ENCODE results near the gene ALG14. TPM values are rescaled to one million over a fixed set of nuclear protein-coding genes. Genes with fewer than 3 reads are reported as not detected.

The ALG14 gene
- total and polyA plus RNA-seq, 12 donors: 1.1 to 4.6 (median 3.3) TPM

DNA sequence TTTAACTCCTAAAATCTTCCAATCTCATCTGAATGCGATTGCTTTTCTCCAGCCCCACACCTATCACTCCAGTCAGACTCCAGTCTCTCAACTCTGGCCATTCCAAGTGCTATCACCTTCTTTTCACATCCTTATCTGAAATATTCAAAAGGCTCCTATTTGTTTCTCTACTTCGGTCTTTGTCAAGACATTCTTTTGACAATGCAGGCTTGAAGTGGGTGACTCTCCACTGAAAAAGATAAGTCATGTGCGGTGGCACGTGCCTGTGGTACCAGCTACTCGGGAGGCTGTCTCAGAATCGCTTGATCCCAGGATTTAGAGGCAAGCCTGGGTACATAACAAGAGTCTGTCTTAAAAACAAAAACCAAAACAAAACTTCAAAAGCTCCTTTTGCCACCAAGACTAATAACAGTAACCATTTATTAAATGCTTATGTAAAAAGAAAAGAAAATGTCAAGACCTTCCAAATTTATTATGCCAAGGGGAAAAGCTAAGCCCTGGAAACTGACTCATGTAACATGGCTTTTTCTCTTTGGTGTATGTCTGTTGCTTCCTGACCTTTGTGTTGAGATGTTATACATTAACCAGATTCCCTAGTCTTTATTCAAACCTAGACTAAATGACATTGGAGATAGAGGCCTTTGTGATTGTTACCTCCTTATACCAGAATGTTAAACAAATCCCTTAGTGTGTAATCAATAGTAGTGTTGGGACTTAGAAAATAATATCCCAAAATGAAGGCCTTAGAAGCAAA lies 3.6 kb downstream of the ALG14 start:
- peaks cover 0 to 17% (median 10%) of the 10 kb centered on the region in 9 donors for H3K4me1 ChIP-seq
- WGBS, 2 donors: 77 to 81% methylated on average over 6 of the region's 6 CpGs
- no peak overlapping the region for H3K27ac ChIP-seq
- DNase-seq (no peak), ATAC-seq (no peak)
- intact Hi-C loops (cut with DNase I): no loop called here
- H3K27me3 ChIP-seq: no peaks in the 10 kb centered on the region
- no peaks in the 10 kb centered on the region for H3K9me3 ChIP-seq
- H3K36me3 ChIP-seq: peaks cover 0 to 25% (median 5%) of the 10 kb centered on the region in 9 donors
- TF ChIP-seq, protein P1, sequence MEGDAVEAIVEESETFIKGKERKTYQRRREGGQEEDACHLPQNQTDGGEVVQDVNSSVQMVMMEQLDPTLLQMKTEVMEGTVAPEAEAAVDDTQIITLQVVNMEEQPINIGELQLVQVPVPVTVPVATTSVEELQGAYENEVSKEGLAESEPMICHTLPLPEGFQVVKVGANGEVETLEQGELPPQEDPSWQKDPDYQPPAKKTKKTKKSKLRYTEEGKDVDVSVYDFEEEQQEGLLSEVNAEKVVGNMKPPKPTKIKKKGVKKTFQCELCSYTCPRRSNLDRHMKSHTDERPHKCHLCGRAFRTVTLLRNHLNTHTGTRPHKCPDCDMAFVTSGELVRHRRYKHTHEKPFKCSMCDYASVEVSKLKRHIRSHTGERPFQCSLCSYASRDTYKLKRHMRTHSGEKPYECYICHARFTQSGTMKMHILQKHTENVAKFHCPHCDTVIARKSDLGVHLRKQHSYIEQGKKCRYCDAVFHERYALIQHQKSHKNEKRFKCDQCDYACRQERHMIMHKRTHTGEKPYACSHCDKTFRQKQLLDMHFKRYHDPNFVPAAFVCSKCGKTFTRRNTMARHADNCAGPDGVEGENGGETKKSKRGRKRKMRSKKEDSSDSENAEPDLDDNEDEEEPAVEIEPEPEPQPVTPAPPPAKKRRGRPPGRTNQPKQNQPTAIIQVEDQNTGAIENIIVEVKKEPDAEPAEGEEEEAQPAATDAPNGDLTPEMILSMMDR (IDR thresholded peaks at IDR 0.05): no peak
- no peak overlapping the region for H3K4me3 ChIP-seq

DNA sequence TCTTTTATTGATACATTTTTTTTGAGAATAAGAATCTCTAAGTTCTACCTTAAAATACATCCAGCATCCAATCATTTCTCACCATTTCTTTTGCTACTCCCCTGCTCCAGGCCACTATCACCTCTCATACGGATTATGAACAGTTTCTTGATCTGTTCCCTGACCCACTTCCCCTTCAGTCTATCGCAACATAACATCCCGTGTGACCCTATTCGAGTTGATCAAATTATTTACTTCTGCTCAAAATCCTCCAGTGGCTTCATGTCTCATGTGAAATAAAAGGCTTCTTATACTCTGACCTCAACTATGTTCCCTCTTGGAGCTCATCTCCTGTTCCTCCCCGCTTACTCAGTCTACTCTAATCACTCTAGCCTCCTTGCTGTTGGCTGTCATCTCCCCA lies 5.2 kb downstream of the ALG14 start:
- no peaks in the 10 kb centered on the region for H3K9me3 ChIP-seq
- intact Hi-C loops (cut with DNase I): no loop called here
- DNase-seq: no peak
- H3K27ac ChIP-seq: no peak overlapping the region
- peaks cover 0 to 40% (median 17%) of the 10 kb centered on the region in 9 donors for H3K36me3 ChIP-seq
- ATAC-seq: no peak
- H3K4me3 ChIP-seq: no peak overlapping the region
- H3K4me1 ChIP-seq: peaks cover 0 to 11% (median 7%) of the 10 kb centered on the region in 9 donors
- TF ChIP-seq, protein P1 (IDR thresholded peaks at IDR 0.05): no peak
- H3K27me3 ChIP-seq: no peaks in the 10 kb centered on the region
- WGBS, 2 donors: 80 to 88% methylated on average over 5 of the region's 5 CpGs

DNA sequence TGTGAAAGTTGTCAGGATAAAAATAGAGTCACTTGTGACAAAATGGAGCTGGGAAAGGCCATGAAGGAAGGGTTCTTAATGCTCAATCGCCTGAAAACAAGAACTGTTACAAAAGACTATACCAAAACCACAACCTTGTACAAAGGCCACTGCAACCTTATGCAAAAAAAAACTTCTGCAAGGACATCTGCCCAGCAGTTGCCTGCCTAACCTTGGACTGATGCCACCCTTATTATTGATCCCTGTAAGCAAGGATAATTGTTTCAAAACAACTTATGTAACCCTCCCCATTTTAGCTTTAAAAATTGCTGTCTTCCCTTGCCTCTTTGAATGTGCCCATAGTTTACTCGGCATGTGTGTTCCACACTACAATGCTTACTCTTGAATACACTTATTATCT lies 5.7 kb downstream of the ALG14 start:
- intact Hi-C loops (cut with DNase I): no loop called here
- no peak overlapping the region for H3K4me3 ChIP-seq
- DNase-seq: no peak
- H3K4me1 ChIP-seq: peaks cover 0 to 9% (median 6%) of the 10 kb centered on the region in 9 donors
- H3K9me3 ChIP-seq: no peaks in the 10 kb centered on the region
- no peak overlapping the region for H3K27ac ChIP-seq
- ATAC-seq: no peak
- TF ChIP-seq, protein P1 (IDR thresholded peaks at IDR 0.05): no peak
- H3K36me3 ChIP-seq: peaks cover 0 to 45% (median 17%) of the 10 kb centered on the region in 9 donors
- H3K27me3 ChIP-seq: no peaks in the 10 kb centered on the region
- WGBS, 2 donors: 83 to 87% methylated on average over 2 of the region's 2 CpGs

DNA sequence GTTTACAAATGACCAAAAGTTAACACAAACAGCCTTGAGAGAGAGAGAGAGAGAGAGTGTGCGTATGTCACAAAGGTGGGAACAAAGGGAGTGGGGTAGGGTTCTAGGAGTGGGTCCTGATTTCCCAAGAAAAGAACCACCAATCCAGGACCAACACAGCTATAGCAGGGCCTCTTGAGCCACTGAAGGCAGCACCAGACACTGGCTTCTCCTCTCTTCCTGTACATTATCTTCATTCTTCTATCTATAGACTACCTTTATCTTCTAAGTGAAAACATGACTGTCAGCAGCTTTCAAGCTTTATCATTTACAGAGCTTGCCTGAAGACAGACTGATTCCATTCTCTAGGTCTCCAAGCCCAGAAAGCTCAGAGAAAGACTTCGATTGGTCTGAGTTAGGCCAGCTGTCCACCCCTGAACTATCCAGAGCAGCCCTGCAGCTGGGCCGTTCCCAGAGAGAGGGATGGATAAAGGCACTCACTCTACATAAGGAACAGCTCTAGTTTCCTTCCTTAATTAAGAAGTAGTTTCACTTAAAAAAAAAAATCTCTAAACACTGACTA lies 11.2 kb downstream of the ALG14 start:
- no peak for DNase-seq
- H3K4me3 ChIP-seq: no peak overlapping the region
- WGBS, 2 donors: 54 to 56% methylated on average over 3 of the region's 3 CpGs
- H3K27ac ChIP-seq: no peak overlapping the region
- ATAC-seq: peak in 1 of 8 donors; percentile 42
- H3K36me3 ChIP-seq: peaks cover 0 to 36% (median 17%) of the 10 kb centered on the region in 9 donors
- H3K27me3 ChIP-seq: no peaks in the 10 kb centered on the region
- H3K9me3 ChIP-seq: no peaks in the 10 kb centered on the region
- H3K4me1 ChIP-seq: peaks cover 0 to 3% (median 0%) of the 10 kb centered on the region in 9 donors
- TF ChIP-seq, protein P1 (IDR thresholded peaks at IDR 0.05): no peak
- intact Hi-C loops (cut with DNase I): no loop called here

All from heart right ventricle (tissue), 16 donors.